B cell (primary cell): ENCODE data around the gene SLC25A13.

Experiments used
- CTCF ChIP-seq: fragments of 200-600 bp; IDR thresholded peaks from one replicate; pipeline ENCODE4 v1.8.0; 2022; ENCODE audit warnings: antibody characterized with exemption, mild to moderate bottlenecking
- EZH2 ChIP-seq: IDR thresholded peaks from 2 replicates; pipeline ENCODE4 v1.6.1; 2012; ENCODE audit warnings: borderline replicate concordance, low read depth, mild to moderate bottlenecking, moderate library complexity, low read length; ENCODE audit not compliant: insufficient read depth, poor library complexity, severe bottlenecking

GRCh38 chr7:96306385-96307125 lies 15.3 kb downstream of the SLC25A13 start:
- TF ChIP-seq CTCF (no peak), EZH2 (no peak)
